GM21717 (cell line): ENCODE measurements around the gene TECPR1.

Experiments used
- ATAC-seq: cut with Tn5 transposase; IDR thresholded peaks from one replicate; pipeline ENCODE4 v1.9.1; 2021; ENCODE audit warnings: mild to moderate bottlenecking, moderate library complexity; ENCODE audit not compliant: unreplicated experiment

Gene TECPR1

GRCh38 chr7:98193474-98194180 is 58.4 kb downstream of the TECPR1 start:
- no peak for ATAC-seq

GRCh38 chr7:98192781-98193457 is 59.1 kb downstream of the TECPR1 start:
- no peak for ATAC-seq

GRCh38 chr7:98191668-98192431 is 60.2 kb downstream of the TECPR1 start:
- ATAC-seq, result no peak

GRCh38 chr7:98189559-98189958 is 62.5 kb downstream of the TECPR1 start:
- no peak for ATAC-seq

- ATAC-seq, result no peak
Measured at GRCh38 chr7:98187138-98187502, 64.9 kb downstream of the TECPR1 start.

GRCh38 chr7:98186452-98187137 is 65.4 kb downstream of the TECPR1 start:
- no peak for ATAC-seq

- no peak for ATAC-seq
Measured at GRCh38 chr7:98185101-98185500, 66.9 kb downstream of the TECPR1 start.

- ATAC-seq, result no peak
Measured at GRCh38 chr7:98180751-98181150, 71.3 kb downstream of the TECPR1 start.

GRCh38 chr7:98178762-98179490 is 73.1 kb downstream of the TECPR1 start:
- ATAC-seq, result no peak

GRCh38 chr7:98178321-98178720 is 73.7 kb downstream of the TECPR1 start:
- no peak for ATAC-seq

GRCh38 chr7:98177553-98177952 is 74.5 kb downstream of the TECPR1 start:
- no peak for ATAC-seq

- ATAC-seq, result no peak
Measured at GRCh38 chr7:98175260-98175940, 76.6 kb downstream of the TECPR1 start.

- no peak for ATAC-seq
Measured at GRCh38 chr7:98174334-98175259, 77.4 kb downstream of the TECPR1 start.

- ATAC-seq, result no peak
Measured at GRCh38 chr7:98171449-98171848, 80.6 kb downstream of the TECPR1 start.

GRCh38 chr7:98170966-98171365 is 81.1 kb downstream of the TECPR1 start:
- no peak for ATAC-seq

- no peak for ATAC-seq
Measured at GRCh38 chr7:98168904-98169621, 83.0 kb downstream of the TECPR1 start.

- ATAC-seq, result peak; percentile 71
Measured at GRCh38 chr7:98168181-98168903, 83.7 kb downstream of the TECPR1 start.

- no peak for ATAC-seq
Measured at GRCh38 chr7:98167653-98168052, 84.4 kb downstream of the TECPR1 start.
